ENCODE measurements around the gene DNAH9. TPM values are rescaled to one million over a fixed set of nuclear protein-coding genes. Genes with fewer than 3 reads are reported as not detected.

Gene DNAH9
- total RNA-seq, 5 donors from 2014 or later (not counting 1 experiment from before 2014, with no cell fraction given), result not detected

GRCh38 chr17:11805138-11805537 lies 206.9 kb downstream of the DNAH9 start:
- Histone ChIP-seq H3K9me3 (no peaks in the 10 kb centered on the region), H3K27ac (ENCODE audit: low read length) (no peak overlapping the region), H3K27me3 (replicated peaks in 1 of 2; ENCODE audit: control insufficient read depth in 2 of 2, extremely low read depth in 1 of 2, insufficient read depth in 2 of 2, low read length in 1 of 2) (no peaks in the 10 kb centered on the region), H3K4me1 (ENCODE audit: control insufficient read depth in 1 of 2, extremely low read depth in 1 of 2, insufficient read depth in 2 of 2, low read length in 2 of 2) (no peaks in the 10 kb centered on the region), H3K4me3 (ENCODE audit: control insufficient read depth in 1 of 2, extremely low read depth in 1 of 2, low read length in 1 of 2) (no peak overlapping the region), H3K36me3 (ENCODE audit: control insufficient read depth in 2 of 2, extremely low read depth in 1 of 2, insufficient read depth in 1 of 2, low read length in 1 of 2) (no peaks in the 10 kb centered on the region)
- no peak overlapping the region for H3K4me3 Mint-ChIP-seq
- ChIA-PET CTCF (no interaction called here), POLR2A (interaction anchor here in 1 of 2 donors (0.6 kb wide), 1 partner anchor 979 kb away, joined by 3 read pairs; no protein-coding TSS in a partner anchor)
- peaks cover 0 to 5% (median 2%) of the 10 kb centered on the region in 3 donors for H3K9me3 Mint-ChIP-seq
- no peak overlapping the region for H3K27ac Mint-ChIP-seq
- no peaks in the 10 kb centered on the region for H3K4me1 Mint-ChIP-seq
- 100% methylated on average over 2 of the region's 6 CpGs for WGBS (ENCODE audit: insufficient coverage)
- ATAC-seq (replicated peaks in 1 of 4) (no peak), DNase-seq (no peak)
- no peaks in the 10 kb centered on the region for H3K36me3 Mint-ChIP-seq
- H3K27me3 Mint-ChIP-seq, result peaks cover 0 to 3% of the 10 kb centered on the region in 2 donors

- Histone ChIP-seq H3K9me3 (no peaks in the 10 kb centered on the region), H3K27ac (ENCODE audit: low read length) (no peak overlapping the region), H3K36me3 (ENCODE audit: control insufficient read depth in 2 of 2, extremely low read depth in 1 of 2, insufficient read depth in 1 of 2, low read length in 1 of 2) (no peaks in the 10 kb centered on the region), H3K4me3 (ENCODE audit: control insufficient read depth in 1 of 2, extremely low read depth in 1 of 2, low read length in 1 of 2) (no peak overlapping the region), H3K4me1 (ENCODE audit: control insufficient read depth in 1 of 2, extremely low read depth in 1 of 2, insufficient read depth in 2 of 2, low read length in 2 of 2) (no peaks in the 10 kb centered on the region), H3K27me3 (replicated peaks in 1 of 2; ENCODE audit: control insufficient read depth in 2 of 2, extremely low read depth in 1 of 2, insufficient read depth in 2 of 2, low read length in 1 of 2) (no peaks in the 10 kb centered on the region)
- WGBS (ENCODE audit: insufficient coverage), result 92% methylated on average over 3 of the region's 7 CpGs
- H3K4me3 Mint-ChIP-seq, result no peak overlapping the region
- ATAC-seq (replicated peaks in 1 of 4) (no peak), DNase-seq (no peak)
- CTCF ChIA-PET, result no interaction called here
- POLR2A ChIA-PET, result no interaction called here
- H3K4me1 Mint-ChIP-seq, result no peaks in the 10 kb centered on the region
- H3K36me3 Mint-ChIP-seq, result no peaks in the 10 kb centered on the region
- H3K9me3 Mint-ChIP-seq, result peaks cover 0 to 10% (median 2%) of the 10 kb centered on the region in 3 donors
- no peak overlapping the region for H3K27ac Mint-ChIP-seq
- H3K27me3 Mint-ChIP-seq, result peaks cover 0 to 3% of the 10 kb centered on the region in 2 donors
Observed at GRCh38 chr17:11805952-11806351, 207.7 kb downstream of the DNAH9 start.

- Mint-ChIP-seq H3K4me3 (no peak overlapping the region), H3K27ac (no peak overlapping the region), H3K9me3 (peaks cover 0 to 10% (median 2%) of the 10 kb centered on the region in 3 donors), H3K36me3 (no peaks in the 10 kb centered on the region), H3K4me1 (no peaks in the 10 kb centered on the region), H3K27me3 (peaks cover 0 to 3% of the 10 kb centered on the region in 2 donors)
- DNase-seq (no peak), ATAC-seq (replicated peaks in 1 of 4) (no peak)
- CTCF ChIA-PET, result no interaction called here
- Histone ChIP-seq H3K4me3 (ENCODE audit: control insufficient read depth in 1 of 2, extremely low read depth in 1 of 2, low read length in 1 of 2) (no peak overlapping the region), H3K36me3 (ENCODE audit: control insufficient read depth in 2 of 2, extremely low read depth in 1 of 2, insufficient read depth in 1 of 2, low read length in 1 of 2) (no peaks in the 10 kb centered on the region), H3K27ac (ENCODE audit: low read length) (no peak overlapping the region), H3K27me3 (replicated peaks in 1 of 2; ENCODE audit: control insufficient read depth in 2 of 2, extremely low read depth in 1 of 2, insufficient read depth in 2 of 2, low read length in 1 of 2) (no peaks in the 10 kb centered on the region), H3K4me1 (ENCODE audit: control insufficient read depth in 1 of 2, extremely low read depth in 1 of 2, insufficient read depth in 2 of 2, low read length in 2 of 2) (no peaks in the 10 kb centered on the region), H3K9me3 (no peaks in the 10 kb centered on the region)
- POLR2A ChIA-PET, result no interaction called here
- WGBS (ENCODE audit: insufficient coverage), result 90% methylated on average over 4 of the region's 7 CpGs
Observed at GRCh38 chr17:11807606-11808005, 209.3 kb downstream of the DNAH9 start.

- Mint-ChIP-seq H3K4me1 (no peaks in the 10 kb centered on the region), H3K27ac (no peak overlapping the region), H3K9me3 (peaks cover 0 to 11% (median 0%) of the 10 kb centered on the region in 3 donors), H3K27me3 (no peaks in the 10 kb centered on the region), H3K4me3 (no peak overlapping the region), H3K36me3 (no peaks in the 10 kb centered on the region)
- H3K27me3 ChIP-seq (replicated peaks in 1 of 2; ENCODE audit: control insufficient read depth in 2 of 2, extremely low read depth in 1 of 2, insufficient read depth in 2 of 2, low read length in 1 of 2), result no peaks in the 10 kb centered on the region
- CTCF ChIA-PET, result no interaction called here
- ATAC-seq (replicated peaks in 1 of 4), result no peak
- H3K27ac ChIP-seq (ENCODE audit: low read length), result no peak overlapping the region
- WGBS (ENCODE audit: insufficient coverage), result no CpG with 5 or more reads among the region's 4 CpGs
- no peaks in the 10 kb centered on the region for H3K9me3 ChIP-seq
- POLR2A ChIA-PET, result no interaction called here
- DNase-seq, result no peak
- no peaks in the 10 kb centered on the region for H3K36me3 ChIP-seq (ENCODE audit: control insufficient read depth in 2 of 2, extremely low read depth in 1 of 2, insufficient read depth in 1 of 2, low read length in 1 of 2)
- no peaks in the 10 kb centered on the region for H3K4me1 ChIP-seq (ENCODE audit: control insufficient read depth in 1 of 2, extremely low read depth in 1 of 2, insufficient read depth in 2 of 2, low read length in 2 of 2)
- no peak overlapping the region for H3K4me3 ChIP-seq (ENCODE audit: control insufficient read depth in 1 of 2, extremely low read depth in 1 of 2, low read length in 1 of 2)
Observed at GRCh38 chr17:11813278-11813677, 215.0 kb downstream of the DNAH9 start.

- no peaks in the 10 kb centered on the region for H3K4me1 ChIP-seq (ENCODE audit: control insufficient read depth in 1 of 2, extremely low read depth in 1 of 2, insufficient read depth in 2 of 2, low read length in 2 of 2)
- H3K36me3 Mint-ChIP-seq, result no peaks in the 10 kb centered on the region
- no peak overlapping the region for H3K4me3 ChIP-seq (ENCODE audit: control insufficient read depth in 1 of 2, extremely low read depth in 1 of 2, low read length in 1 of 2)
- ChIA-PET POLR2A (no interaction called here), CTCF (no interaction called here)
- no peak overlapping the region for H3K27ac Mint-ChIP-seq
- ATAC-seq (replicated peaks in 1 of 4) (no peak), DNase-seq (no peak)
- no peaks in the 10 kb centered on the region for H3K27me3 ChIP-seq (replicated peaks in 1 of 2; ENCODE audit: control insufficient read depth in 2 of 2, extremely low read depth in 1 of 2, insufficient read depth in 2 of 2, low read length in 1 of 2)
- H3K36me3 ChIP-seq (ENCODE audit: control insufficient read depth in 2 of 2, extremely low read depth in 1 of 2, insufficient read depth in 1 of 2, low read length in 1 of 2), result no peaks in the 10 kb centered on the region
- H3K4me3 Mint-ChIP-seq, result no peak overlapping the region
- peaks cover 0 to under 1% of the 10 kb centered on the region in 2 donors for H3K27me3 Mint-ChIP-seq
- peaks cover 0 to 11% (median 0%) of the 10 kb centered on the region in 3 donors for H3K9me3 Mint-ChIP-seq
- no peaks in the 10 kb centered on the region for H3K9me3 ChIP-seq
- no peaks in the 10 kb centered on the region for H3K4me1 Mint-ChIP-seq
- no peak overlapping the region for H3K27ac ChIP-seq (ENCODE audit: low read length)
Observed at GRCh38 chr17:11813871-11814270, 215.6 kb downstream of the DNAH9 start.

- Histone ChIP-seq H3K27me3 (replicated peaks in 1 of 2; ENCODE audit: control insufficient read depth in 2 of 2, extremely low read depth in 1 of 2, insufficient read depth in 2 of 2, low read length in 1 of 2) (no peaks in the 10 kb centered on the region), H3K36me3 (ENCODE audit: control insufficient read depth in 2 of 2, extremely low read depth in 1 of 2, insufficient read depth in 1 of 2, low read length in 1 of 2) (no peaks in the 10 kb centered on the region), H3K4me1 (ENCODE audit: control insufficient read depth in 1 of 2, extremely low read depth in 1 of 2, insufficient read depth in 2 of 2, low read length in 2 of 2) (no peaks in the 10 kb centered on the region), H3K4me3 (ENCODE audit: control insufficient read depth in 1 of 2, extremely low read depth in 1 of 2, low read length in 1 of 2) (no peak overlapping the region), H3K27ac (ENCODE audit: low read length) (no peak overlapping the region), H3K9me3 (no peaks in the 10 kb centered on the region)
- H3K27me3 Mint-ChIP-seq, result peaks cover 0 to 1% of the 10 kb centered on the region in 2 donors
- no peak overlapping the region for H3K27ac Mint-ChIP-seq
- ChIA-PET CTCF (no interaction called here), POLR2A (no interaction called here)
- DNase-seq (no peak), ATAC-seq (replicated peaks in 1 of 4) (no peak)
- no peaks in the 10 kb centered on the region for H3K36me3 Mint-ChIP-seq
- H3K4me1 Mint-ChIP-seq, result no peaks in the 10 kb centered on the region
- H3K9me3 Mint-ChIP-seq, result peaks cover 0 to 11% (median 0%) of the 10 kb centered on the region in 3 donors
- no peak overlapping the region for H3K4me3 Mint-ChIP-seq
- 59% methylated on average over 2 of the region's 3 CpGs for WGBS (ENCODE audit: insufficient coverage)
Observed at GRCh38 chr17:11814655-11815262, 216.5 kb downstream of the DNAH9 start.

GRCh38 chr17:11816409-11816808 lies 218.1 kb downstream of the DNAH9 start:
- no peaks in the 10 kb centered on the region for H3K36me3 ChIP-seq (ENCODE audit: control insufficient read depth in 2 of 2, extremely low read depth in 1 of 2, insufficient read depth in 1 of 2, low read length in 1 of 2)
- H3K27me3 ChIP-seq (replicated peaks in 1 of 2; ENCODE audit: control insufficient read depth in 2 of 2, extremely low read depth in 1 of 2, insufficient read depth in 2 of 2, low read length in 1 of 2), result no peaks in the 10 kb centered on the region
- POLR2A ChIA-PET, result no interaction called here
- Mint-ChIP-seq H3K4me3 (no peak overlapping the region), H3K27me3 (peaks cover 0 to 1% of the 10 kb centered on the region in 2 donors), H3K36me3 (no peaks in the 10 kb centered on the region), H3K4me1 (no peaks in the 10 kb centered on the region), H3K9me3 (peaks cover 0 to 4% (median 0%) of the 10 kb centered on the region in 3 donors), H3K27ac (no peak overlapping the region)
- no peaks in the 10 kb centered on the region for H3K4me1 ChIP-seq (ENCODE audit: control insufficient read depth in 1 of 2, extremely low read depth in 1 of 2, insufficient read depth in 2 of 2, low read length in 2 of 2)
- no CpG with 5 or more reads among the region's 2 CpGs for WGBS (ENCODE audit: insufficient coverage)
- CTCF ChIA-PET, result no interaction called here
- H3K9me3 ChIP-seq, result no peaks in the 10 kb centered on the region
- ATAC-seq (replicated peaks in 1 of 4), result no peak
- H3K4me3 ChIP-seq (ENCODE audit: control insufficient read depth in 1 of 2, extremely low read depth in 1 of 2, low read length in 1 of 2), result no peak overlapping the region
- DNase-seq, result no peak
- H3K27ac ChIP-seq (ENCODE audit: low read length), result no peak overlapping the region
